HTERT RPE-1 (cell line): Measurements from ENCODE around the gene CIAPIN1.
"Not testable (repeated sequence)": the region's sequence is repeated elsewhere in the genome, so short reads cannot be mapped to it uniquely, and the experiment has no call there.

Experiments used
- in situ Hi-C: fragments of 300-500 bp; cut with MboI; formaldehyde crosslinking; loops from 4 replicates; pipeline ENCODE4 v1.14.3; 2020; ENCODE audit warnings: low sequenced_read_pairs

CIAPIN1 gene

DNA sequence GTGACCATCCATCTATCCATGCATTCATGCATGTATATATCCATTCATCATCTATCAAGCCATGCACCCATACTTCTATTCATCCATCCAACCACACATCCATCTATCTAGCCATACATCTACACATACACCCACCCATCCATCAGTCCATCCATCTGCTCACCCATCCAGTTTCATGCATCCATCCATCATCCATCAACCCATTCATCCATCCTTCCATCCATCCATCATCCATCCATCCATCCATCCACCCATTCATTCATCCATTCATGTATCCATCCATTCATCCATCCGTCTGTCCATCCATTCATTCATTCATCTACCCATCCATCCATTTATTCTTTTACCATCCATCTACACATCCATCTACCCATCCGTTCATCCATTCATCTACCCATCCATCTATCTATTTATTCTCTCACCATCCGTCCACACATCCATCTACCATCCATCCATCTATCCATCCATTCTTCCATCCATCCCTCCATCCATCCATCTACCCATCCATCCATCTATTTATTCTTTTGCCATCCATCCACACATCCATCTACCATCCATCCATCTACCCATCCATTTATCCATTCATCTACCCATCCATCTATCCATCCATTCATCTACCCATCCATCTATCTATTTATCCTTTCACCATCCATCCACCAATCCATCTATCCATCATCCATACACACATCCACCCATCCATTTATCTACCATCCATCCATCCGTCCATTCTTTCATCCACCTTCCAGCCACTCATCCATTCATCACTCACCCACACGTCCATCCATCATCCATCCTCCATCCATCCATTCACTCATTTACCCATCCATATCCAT lies 39.4 kb downstream of the CIAPIN1 start:
- in situ Hi-C loops: no loop called here

DNA sequence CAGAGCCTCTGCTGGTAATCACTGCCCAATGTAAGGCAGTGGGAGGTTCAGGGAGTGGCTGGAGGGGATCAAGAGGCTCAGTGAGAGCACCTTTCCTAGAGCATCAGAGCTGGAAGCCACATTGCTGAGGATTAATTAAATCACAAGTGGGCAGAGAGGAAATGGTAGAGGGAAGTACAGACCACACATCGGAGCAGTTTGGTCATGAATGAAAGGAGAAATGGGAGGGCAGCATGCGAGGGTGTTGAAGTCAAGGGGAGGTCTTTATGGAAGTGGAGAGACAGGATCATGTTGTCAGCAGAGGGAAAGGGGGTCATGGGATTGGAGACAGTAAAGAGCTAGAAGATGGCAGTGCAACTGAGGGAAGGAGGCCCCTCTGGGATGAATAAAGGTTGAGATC lies 40.3 kb downstream of the CIAPIN1 start:
- in situ Hi-C loops: no loop called here

DNA sequence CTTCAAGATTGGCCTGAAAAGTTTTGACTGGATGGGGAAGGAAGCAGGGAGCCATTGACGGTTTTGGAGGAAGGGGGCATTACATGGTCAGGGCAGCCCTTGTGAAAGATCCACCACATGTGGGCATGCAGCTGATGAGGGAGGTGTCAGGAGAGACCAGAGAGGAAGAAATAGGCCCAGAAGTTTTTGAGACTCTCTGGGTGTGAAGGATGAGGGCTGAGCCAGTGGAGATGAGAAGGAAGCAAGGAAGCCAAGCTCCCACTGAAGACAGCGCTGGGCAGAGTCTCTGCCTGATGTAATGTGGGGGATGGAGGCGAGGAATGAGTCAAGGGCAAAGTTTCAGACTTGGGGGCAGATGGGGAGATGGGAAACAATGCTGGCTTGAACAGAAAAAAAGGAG lies 42.1 kb downstream of the CIAPIN1 start:
- in situ Hi-C loops: no loop called here

DNA sequence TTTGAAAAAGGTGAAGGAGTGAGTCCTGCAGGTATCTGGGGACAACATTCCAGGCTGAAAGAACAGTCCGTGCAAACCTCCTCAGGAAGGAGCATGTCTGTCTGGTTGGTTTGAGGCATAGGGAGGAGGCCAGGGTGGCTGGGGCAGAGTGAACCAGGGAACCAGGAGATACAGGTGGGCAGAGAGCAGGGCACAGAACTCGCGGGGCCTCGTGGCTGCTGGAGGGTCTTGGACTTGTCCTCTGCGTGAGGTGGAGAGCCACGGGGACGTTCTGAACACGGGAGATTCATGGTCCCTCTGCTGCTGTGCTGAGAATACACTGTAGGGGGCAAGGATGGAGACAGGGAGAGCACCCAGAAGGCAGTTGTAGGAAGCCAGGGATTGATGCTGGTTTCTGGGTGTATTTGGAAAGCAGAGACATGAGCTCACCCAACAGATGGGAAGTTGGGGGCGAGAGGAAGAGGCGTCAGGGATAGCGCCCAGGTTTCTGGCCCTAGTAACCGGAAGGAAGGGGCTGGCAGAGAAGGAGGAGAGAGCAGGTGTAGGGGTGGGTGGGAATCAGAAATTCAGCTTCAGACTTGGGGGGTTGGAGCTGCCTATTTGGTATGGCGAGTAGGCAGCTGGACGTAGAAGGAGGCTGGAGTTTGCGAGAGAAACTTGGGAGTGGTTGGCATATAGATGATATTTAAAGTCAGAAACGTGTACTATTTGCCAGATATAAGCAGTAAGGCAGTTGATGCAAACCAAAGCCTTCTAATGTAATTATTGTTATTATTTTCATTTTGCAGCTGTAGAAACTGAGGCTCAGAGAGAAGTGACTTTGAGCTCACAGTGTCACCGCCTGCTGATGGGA lies 43.0 kb downstream of the CIAPIN1 start, which contains the start of gene CCL17:
Gene CCL17 (plus strand): TSS at position 803 of the 853 bp plus-strand sequence. CDS start 9,166 bp downstream, outside the sequence.
- in situ Hi-C loops: no loop called here

DNA sequence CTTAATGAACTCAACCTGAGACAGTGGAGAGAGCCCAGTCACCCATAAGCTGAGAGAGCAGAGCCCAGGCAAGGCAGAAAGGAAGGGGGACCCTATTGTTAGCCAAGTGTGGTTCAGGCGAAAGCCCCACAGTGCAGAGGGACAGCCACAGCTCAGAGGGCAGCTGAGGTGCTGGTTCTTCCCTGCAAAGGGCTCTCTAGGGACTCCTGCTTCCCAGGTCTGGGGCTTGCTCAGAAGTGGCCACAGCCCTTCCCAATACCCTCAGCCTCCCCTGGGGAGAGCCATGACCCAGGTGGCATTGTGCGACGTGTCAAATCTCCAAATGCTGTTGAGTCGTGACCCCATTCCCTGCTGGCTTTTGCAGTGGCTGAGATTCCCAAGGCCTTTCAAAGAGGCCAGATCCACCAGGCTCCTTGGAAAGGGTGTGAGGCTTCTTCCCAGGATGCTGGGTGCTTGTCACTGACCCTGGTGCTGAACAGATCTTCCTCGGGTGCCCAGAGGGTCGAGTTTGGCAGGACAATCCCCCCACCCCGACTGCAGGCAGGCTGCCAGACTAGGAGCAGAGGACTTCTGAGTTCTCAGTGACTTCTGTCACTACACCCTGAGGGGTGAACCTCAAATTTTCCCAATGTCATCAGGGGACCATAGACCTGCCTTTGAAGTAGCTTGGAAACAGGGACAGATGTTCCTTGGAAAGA lies 45.1 kb downstream of the CIAPIN1 start:
- in situ Hi-C loops: no loop called here

DNA sequence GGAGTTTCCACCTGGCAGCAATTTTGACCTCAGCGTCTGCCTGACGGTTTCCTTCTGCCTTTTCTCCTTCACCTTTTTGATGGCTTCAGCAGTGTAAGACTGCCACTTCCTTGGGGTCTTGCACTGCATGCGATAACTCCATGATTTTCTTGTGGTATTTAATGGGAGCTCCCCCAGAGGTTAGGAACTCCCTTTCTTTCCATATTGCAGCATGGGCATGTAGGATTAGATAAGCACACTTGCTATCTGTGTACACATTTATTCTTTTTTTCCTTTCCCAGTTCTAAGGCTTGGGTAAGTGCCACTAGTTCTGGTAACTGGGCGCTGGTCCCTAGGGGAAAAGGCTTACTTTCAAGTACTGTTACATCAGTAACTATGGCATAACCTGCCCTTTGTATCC lies 49.7 kb downstream of the CIAPIN1 start:
- in situ Hi-C loops: not testable (repeated sequence)

DNA sequence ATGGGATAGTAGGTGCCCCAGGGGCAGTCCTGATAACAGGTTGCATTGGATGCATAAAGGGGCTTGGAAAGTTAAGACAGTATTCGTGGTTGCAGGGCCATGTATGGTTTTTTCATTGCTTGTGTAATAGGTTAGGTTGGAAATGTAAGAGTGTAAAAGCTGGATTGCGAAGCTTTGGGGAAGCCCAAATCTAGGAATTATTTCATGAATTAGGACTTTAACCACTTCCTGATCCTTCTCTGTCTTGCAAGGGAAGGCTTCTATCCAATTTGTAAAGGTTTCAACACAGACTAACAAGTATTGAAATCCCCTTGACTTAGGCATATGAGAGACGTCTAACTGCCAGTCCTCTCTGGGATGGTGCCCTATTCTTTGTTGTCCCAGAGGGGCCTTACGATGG lies 50.4 kb downstream of the CIAPIN1 start:
- in situ Hi-C loops: no loop called here

DNA sequence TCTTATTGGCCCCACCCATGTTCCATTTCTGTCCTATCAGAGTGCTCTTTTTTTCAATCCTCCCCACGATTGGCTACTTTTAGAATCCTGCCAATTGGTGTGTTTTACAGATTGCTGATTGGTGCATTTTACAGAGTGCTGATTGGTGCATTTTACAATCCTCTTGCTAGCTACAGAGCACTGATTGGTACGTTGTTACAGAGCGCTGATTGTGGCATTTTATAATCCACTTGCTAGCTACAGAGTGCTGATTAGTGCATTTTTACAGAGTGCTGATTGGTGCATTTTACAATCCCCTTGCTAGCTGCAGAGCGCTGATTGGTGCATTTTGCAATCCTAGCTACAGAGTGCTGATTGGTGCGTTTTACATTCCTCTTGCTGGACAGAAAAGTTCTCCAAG lies 52.2 kb downstream of the CIAPIN1 start:
- in situ Hi-C loops: no loop called here

DNA sequence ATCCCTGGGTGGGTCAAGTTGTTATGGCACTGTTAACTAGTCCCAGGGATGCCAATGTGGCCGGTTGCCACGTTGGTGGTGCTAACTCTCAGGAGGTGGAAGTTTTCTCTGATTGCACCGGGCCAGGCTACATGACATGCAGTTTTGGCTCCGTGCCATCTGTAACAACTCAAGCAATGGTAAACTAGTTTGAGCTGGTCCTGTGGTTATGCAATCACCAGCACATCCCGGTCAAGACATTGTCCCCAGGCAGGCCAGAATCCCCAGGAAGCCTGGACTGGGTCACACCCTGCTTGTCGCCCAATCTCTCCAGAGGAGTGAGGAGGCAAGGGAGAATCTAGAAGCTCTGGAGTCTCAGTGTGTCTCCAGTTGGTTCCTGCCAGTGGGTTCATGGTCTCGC lies 52.7 kb downstream of the CIAPIN1 start:
- in situ Hi-C loops: no loop called here

DNA sequence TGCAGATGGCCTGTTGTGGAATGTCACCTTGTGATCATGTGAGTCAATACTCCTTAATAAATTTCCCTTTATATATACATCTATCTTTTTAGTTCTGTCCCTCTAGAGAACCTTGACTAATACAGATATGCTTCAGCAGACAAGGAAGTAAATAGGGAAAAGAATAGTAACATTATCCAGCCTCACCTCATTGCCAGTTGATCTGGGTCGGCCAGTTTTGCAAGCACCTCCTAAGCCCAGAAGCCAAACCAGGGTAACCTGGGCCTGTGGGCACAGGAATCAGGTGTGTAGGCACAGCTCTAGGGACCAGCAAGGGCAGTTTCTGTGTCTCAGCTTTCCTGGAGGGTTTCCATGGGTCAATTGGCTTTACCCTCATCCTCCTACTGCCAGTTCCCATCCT lies 54.5 kb downstream of the CIAPIN1 start:
- in situ Hi-C loops: no loop called here

DNA sequence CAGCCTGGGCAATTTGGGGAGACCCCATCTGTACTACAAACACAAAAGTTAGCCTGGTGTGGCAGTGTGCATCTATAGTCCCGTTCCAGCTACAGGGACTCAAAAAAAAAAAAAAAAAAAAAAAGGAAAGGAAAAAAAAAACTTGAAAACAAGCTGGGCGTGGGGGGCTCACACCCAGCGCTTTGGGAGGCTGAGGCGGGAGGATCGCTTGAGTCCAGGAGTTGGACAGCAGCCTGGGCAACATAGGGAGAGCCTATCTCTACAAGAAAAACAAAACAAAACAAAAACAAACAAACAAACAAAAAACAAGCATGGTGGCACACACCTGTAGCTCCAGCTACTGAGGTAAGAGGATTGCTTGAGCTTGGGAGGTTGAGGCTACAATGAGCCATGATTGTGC lies 55.5 kb downstream of the CIAPIN1 start:
- in situ Hi-C loops: no loop called here

DNA sequence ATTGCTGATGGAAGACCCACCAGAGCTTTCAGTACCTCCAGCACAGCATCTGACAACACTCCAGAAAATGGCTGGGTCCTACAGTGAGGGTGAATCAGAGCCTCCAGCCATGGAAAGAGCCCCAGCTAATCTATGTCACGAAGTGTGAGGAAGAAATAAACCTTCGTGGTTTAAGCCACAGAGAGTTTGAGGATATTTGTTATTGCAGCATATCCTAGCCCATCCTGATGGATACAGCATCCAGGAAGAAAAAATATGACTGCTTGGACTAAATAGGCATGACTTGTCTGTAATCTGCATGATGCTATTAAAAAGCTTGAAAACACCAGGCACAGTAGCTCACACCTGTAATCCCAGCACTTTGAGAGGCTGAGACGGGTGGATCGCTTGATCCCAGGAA lies 55.9 kb downstream of the CIAPIN1 start:
- in situ Hi-C loops: no loop called here

DNA sequence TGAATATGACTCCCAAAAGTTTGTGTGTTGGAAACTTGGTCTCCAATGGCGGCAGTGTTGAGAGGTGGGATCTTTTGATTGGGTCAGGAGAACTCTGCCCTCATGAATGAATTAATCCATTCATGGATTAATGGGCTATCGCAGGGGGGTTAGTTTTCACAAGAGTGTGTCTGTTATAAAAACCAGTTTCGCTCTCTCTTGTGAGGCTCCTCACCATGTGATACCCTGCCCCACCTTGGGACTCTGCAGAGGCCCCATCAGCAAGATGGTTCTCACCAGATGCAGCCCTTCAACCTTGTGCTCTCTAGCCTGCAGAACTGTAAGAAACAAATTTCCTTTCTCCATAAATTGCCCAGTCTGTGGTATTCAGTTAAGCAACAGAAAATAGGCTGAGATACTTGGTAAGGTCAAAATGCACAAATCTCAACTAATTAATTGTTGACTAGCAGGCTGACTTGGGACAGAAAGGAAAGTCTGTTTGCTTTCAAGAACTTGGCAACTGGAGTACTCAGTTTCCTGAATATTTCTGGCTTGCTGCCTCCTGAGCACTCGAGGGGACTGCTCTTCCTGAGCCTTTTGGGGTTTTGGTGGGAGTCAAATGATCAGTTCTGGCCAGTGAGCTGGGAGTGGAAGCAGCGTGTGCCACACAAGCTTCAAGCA lies 56.4 kb downstream of the CIAPIN1 start:
- in situ Hi-C loops: no loop called here

DNA sequence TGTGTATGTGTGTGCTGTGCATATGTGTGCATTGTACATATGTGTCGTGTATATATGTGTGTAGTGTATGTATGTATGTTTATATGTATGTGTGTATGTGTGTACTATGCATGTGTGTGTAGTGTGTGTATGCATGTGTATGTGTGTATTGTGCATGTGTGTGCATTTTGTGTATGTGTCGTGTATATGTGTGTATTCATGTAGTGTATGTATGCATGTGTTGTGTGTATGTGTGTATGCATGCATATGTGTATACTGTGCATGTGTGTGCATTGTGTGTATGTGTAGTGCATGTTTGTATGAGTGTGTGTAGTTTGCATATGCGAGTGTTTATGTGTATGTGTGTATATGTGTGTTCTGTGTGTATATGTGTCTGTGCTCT lies 58.1 kb downstream of the CIAPIN1 start:
- in situ Hi-C loops: no loop called here

DNA sequence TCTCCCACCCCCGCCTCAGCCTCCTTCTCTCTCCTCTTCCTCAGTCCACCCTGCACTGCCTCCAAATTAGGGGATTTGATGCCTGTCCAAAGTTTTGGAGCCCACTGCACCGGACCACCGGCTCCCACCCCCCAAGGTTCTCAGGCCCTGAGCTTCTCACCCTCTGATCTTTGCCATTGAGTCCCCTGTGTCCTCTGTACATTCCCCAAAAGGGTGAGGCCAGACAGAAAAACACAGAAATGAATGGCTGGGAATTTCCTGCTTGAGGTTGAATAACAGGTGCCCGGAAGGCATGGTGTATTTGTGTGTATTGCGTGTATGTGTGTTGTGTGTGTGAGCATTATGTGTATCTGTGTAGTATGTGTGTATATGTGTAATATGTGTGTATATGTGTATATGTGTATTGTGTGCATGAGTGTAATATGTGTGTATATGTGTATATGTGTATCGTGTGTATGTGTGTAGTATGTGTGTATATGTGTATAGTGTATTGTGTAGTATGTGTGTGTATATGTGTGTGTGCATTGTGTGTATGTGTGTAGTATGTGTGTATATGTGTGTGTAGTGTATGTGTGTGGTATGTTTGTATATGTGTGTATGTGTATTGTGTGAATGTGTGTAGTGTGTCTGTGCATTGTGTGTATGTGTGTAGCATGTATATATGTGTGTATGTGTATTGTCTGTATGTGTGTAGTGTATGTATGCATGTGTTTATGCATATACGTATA lies 58.7 kb downstream of the CIAPIN1 start:
- in situ Hi-C loops: no loop called here

DNA sequence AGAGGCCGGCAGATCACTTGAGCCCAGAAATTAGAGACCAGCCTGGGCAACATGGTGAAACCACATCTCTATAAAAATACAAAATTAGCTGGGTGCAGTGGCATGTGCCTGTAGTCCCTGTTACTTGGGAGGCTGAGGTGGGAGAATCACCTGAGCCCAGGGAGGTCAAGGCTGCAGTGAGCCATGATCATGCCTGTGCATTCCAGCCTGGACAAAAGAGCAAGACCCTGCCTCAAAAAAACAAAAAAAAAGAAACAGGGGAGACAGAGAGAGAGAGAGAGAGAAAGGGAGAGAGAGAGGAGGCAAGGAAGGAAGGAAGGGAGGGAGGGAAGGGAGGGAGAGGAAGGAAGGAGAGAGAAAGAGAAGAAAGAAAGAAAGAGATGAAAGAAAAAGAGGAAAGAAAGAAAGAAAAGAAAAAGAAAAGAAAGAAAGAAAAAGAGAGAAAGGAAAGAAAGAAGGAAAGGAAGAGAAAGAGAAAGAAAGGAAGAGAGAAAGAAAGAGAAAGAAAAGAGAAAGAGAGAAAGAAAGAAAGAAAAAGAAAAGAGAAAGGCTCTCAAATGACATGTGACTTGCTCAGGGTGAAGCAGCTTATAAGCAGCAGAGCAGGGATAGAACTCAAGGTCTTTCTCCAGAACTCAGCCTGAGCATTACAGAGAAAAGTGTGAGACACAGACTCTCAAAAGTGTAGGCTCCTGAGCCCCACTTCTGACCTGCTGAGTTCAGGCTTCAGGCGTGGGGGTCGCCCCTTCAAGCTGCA lies 59.4 kb downstream of the CIAPIN1 start:
- in situ Hi-C loops: no loop called here

DNA sequence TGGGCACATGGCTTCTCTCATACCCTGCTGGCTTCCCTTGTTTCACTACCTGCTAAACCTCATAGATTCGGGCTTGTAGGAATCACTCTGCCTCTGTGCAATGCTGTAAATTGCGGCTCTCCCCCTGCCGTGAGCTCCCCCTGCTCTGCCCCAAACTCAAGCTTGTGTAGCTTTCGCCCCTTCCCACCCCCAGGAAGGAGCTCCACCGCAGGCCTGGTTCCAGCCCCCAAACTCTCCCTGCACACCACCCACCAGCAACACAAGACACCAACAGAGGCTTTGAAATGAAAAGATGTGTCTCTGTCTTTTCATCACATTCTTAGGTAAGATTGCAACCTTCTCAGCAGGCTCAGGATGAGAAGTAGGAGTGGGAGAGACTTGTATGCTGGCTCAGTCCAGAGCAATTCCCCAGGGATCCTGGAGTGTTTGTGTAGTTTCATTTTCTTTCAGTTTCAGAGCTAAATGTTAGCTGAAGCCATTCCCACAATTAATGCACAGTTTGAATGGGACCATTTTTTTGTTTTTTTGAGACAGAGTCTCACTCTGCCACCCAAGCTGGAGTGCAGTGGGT lies 60.7 kb downstream of the CIAPIN1 start:
- in situ Hi-C loops: no loop called here

DNA sequence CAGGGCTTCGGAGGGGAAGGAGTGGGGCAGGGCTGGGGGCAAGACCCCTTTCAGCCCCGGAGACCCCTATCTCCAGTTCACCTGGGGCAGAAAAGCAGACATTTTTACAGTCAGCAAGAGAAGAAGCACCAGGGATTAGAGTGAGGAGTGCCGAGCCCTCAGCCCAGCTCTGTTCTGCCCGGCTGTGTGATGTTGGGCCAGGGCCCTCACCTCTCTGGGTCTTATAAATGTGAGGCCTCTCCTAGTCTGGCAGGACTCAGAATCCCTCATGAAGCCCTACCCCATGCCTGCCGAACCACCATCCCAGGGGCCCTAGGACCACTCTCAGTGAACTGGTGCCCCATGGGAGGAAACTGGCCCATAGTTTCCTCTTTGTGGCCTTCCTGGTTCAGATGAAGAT lies 62.1 kb downstream of the CIAPIN1 start:
- in situ Hi-C loops: no loop called here
